ENCODE measurements around the gene NKD2. TPM values are rescaled to one million over a fixed set of nuclear protein-coding genes. Genes with fewer than 3 reads are reported as not detected.

The NKD2 gene
- total RNA-seq, 1 donor from 2014 or later = 0.41 TPM

- FAIRE-seq = no peak
- H3K79me2 ChIP-seq (ENCODE audit: insufficient read depth, low read length) = no peaks in the 10 kb centered on the region
- H2AFZ ChIP-seq (ENCODE audit: low read depth, low read length) = no peak overlapping the region
- no peaks in the 10 kb centered on the region for H3K36me3 ChIP-seq (ENCODE audit: insufficient read depth, low read length)
- H3K9me3 Mint-ChIP-seq (ENCODE audit: unreplicated experiment) = no peaks in the 10 kb centered on the region
- no peaks in the 10 kb centered on the region for H3K9me3 ChIP-seq (ENCODE audit: insufficient read depth, low read depth, low read length)
- no peak overlapping the region for H3K27ac Mint-ChIP-seq (ENCODE audit: unreplicated experiment)
- H3K27me3 Mint-ChIP-seq (ENCODE audit: low read depth, unreplicated experiment) = peaks cover 48% of the 10 kb centered on the region
- H3K9ac ChIP-seq (ENCODE audit: low read length) = no peak overlapping the region
- H3K4me1 Mint-ChIP-seq (ENCODE audit: low read depth, unreplicated experiment) = no peaks in the 10 kb centered on the region
- H3K27me3 ChIP-seq (ENCODE audit: insufficient read depth, low read length) = peaks cover 19% of the 10 kb centered on the region
- no peak overlapping the region for H3K4me3 Mint-ChIP-seq (ENCODE audit: unreplicated experiment)
- TF ChIP-seq EZH2 (IDR thresholded peaks at IDR 0.05; ENCODE audit: insufficient read depth, low read length) (no peak), CTCF (IDR thresholded peaks at IDR 0.05; ENCODE audit: insufficient read depth, low read depth, low read length) (no peak)
- no peak for DNase-seq (ENCODE audit: low read depth)
- H3K4me3 ChIP-seq (ENCODE audit: insufficient read depth, low read depth, low read length) = no peak overlapping the region
- H3K4me2 ChIP-seq (ENCODE audit: low read length) = no peak overlapping the region
- H3K4me1 ChIP-seq (ENCODE audit: insufficient read depth, low read length) = no peaks in the 10 kb centered on the region
- H3K36me3 Mint-ChIP-seq (ENCODE audit: low read depth, unreplicated experiment) = no peaks in the 10 kb centered on the region
- no peak overlapping the region for H3K27ac ChIP-seq (ENCODE audit: low read depth, low read length)
- H4K20me1 ChIP-seq (ENCODE audit: insufficient read depth, low read length) = no peaks in the 10 kb centered on the region
Observed at GRCh38 chr5:1016036-1016435, 7.4 kb downstream of the NKD2 start.

GRCh38 chr5:1016476-1016875, 7.9 kb downstream of the NKD2 start:
- Histone ChIP-seq H3K27ac (ENCODE audit: low read depth, low read length) (no peak overlapping the region), H3K36me3 (ENCODE audit: insufficient read depth, low read length) (no peaks in the 10 kb centered on the region), H3K4me3 (ENCODE audit: insufficient read depth, low read depth, low read length) (no peak overlapping the region), H3K79me2 (ENCODE audit: insufficient read depth, low read length) (no peaks in the 10 kb centered on the region), H3K4me1 (ENCODE audit: insufficient read depth, low read length) (no peaks in the 10 kb centered on the region), H2AFZ (ENCODE audit: low read depth, low read length) (no peak overlapping the region), H4K20me1 (ENCODE audit: insufficient read depth, low read length) (no peaks in the 10 kb centered on the region), H3K9ac (ENCODE audit: low read length) (no peak overlapping the region), H3K9me3 (ENCODE audit: insufficient read depth, low read depth, low read length) (no peaks in the 10 kb centered on the region), H3K4me2 (ENCODE audit: low read length) (no peak overlapping the region), H3K27me3 (ENCODE audit: insufficient read depth, low read length) (peaks cover 19% of the 10 kb centered on the region)
- no peaks in the 10 kb centered on the region for H3K9me3 Mint-ChIP-seq (ENCODE audit: unreplicated experiment)
- no peaks in the 10 kb centered on the region for H3K4me1 Mint-ChIP-seq (ENCODE audit: low read depth, unreplicated experiment)
- H3K36me3 Mint-ChIP-seq (ENCODE audit: low read depth, unreplicated experiment) = no peaks in the 10 kb centered on the region
- DNase-seq (ENCODE audit: low read depth) (no peak), FAIRE-seq (no peak)
- H3K27me3 Mint-ChIP-seq (ENCODE audit: low read depth, unreplicated experiment) = peaks cover 44% of the 10 kb centered on the region
- no peak overlapping the region for H3K4me3 Mint-ChIP-seq (ENCODE audit: unreplicated experiment)
- H3K27ac Mint-ChIP-seq (ENCODE audit: unreplicated experiment) = no peak overlapping the region
- TF ChIP-seq CTCF (IDR thresholded peaks at IDR 0.05; ENCODE audit: insufficient read depth, low read depth, low read length) (no peak), EZH2 (IDR thresholded peaks at IDR 0.05; ENCODE audit: insufficient read depth, low read length) (no peak)

GRCh38 chr5:1017056-1017455, 8.5 kb downstream of the NKD2 start:
- no peak overlapping the region for H3K9ac ChIP-seq (ENCODE audit: low read length)
- H2AFZ ChIP-seq (ENCODE audit: low read depth, low read length) = no peak overlapping the region
- H3K27ac Mint-ChIP-seq (ENCODE audit: unreplicated experiment) = no peak overlapping the region
- no peak overlapping the region for H3K27ac ChIP-seq (ENCODE audit: low read depth, low read length)
- peaks cover 19% of the 10 kb centered on the region for H3K27me3 ChIP-seq (ENCODE audit: insufficient read depth, low read length)
- no peaks in the 10 kb centered on the region for H3K36me3 Mint-ChIP-seq (ENCODE audit: low read depth, unreplicated experiment)
- H3K9me3 ChIP-seq (ENCODE audit: insufficient read depth, low read depth, low read length) = no peaks in the 10 kb centered on the region
- DNase-seq (ENCODE audit: low read depth) (no peak), FAIRE-seq (no peak)
- peaks cover 38% of the 10 kb centered on the region for H3K27me3 Mint-ChIP-seq (ENCODE audit: low read depth, unreplicated experiment)
- H4K20me1 ChIP-seq (ENCODE audit: insufficient read depth, low read length) = no peaks in the 10 kb centered on the region
- H3K4me1 Mint-ChIP-seq (ENCODE audit: low read depth, unreplicated experiment) = no peaks in the 10 kb centered on the region
- H3K79me2 ChIP-seq (ENCODE audit: insufficient read depth, low read length) = no peaks in the 10 kb centered on the region
- no peak overlapping the region for H3K4me2 ChIP-seq (ENCODE audit: low read length)
- no peak overlapping the region for H3K4me3 ChIP-seq (ENCODE audit: insufficient read depth, low read depth, low read length)
- H3K4me1 ChIP-seq (ENCODE audit: insufficient read depth, low read length) = no peaks in the 10 kb centered on the region
- TF ChIP-seq CTCF (IDR thresholded peaks at IDR 0.05; ENCODE audit: insufficient read depth, low read depth, low read length) (no peak), EZH2 (IDR thresholded peaks at IDR 0.05; ENCODE audit: insufficient read depth, low read length) (no peak)
- H3K36me3 ChIP-seq (ENCODE audit: insufficient read depth, low read length) = no peaks in the 10 kb centered on the region
- H3K4me3 Mint-ChIP-seq (ENCODE audit: unreplicated experiment) = no peak overlapping the region
- H3K9me3 Mint-ChIP-seq (ENCODE audit: unreplicated experiment) = no peaks in the 10 kb centered on the region

All from astrocyte (in vitro differentiated cells and primary cell).